Renal cortex interstitium (tissue), 11 donors: ENCODE measurements around the gene MYH11. TPM values are rescaled to one million over a fixed set of nuclear protein-coding genes. Genes with fewer than 3 reads are reported as not detected.
"Not testable (repeated sequence)": the region's sequence is repeated elsewhere in the genome, so short reads cannot be mapped to it uniquely, and the experiment has no call there.

ENCODE experiments used
- DNase-seq, 11 donors: peaks; one replicate each; pipeline ENCODE4 v3.0.0-alpha.2; 2013; ENCODE audit warnings: low read depth in 9 of 11, low spot score in 4 of 11; ENCODE audit errors: extremely low read depth in 1 of 11
- polyA plus RNA-seq, 3 donors: library from polyadenylated mRNA; unstranded; fragments of 120-200 nt; gene quantifications; one replicate each; pipeline ENCODE4 v1.2.1, GENCODE V29; 2013; ENCODE audit not compliant: insufficient read length in 3 of 3

Gene MYH11
- polyA plus RNA-seq, 3 donors, result 9.9 to 12.2 (median 10.7) TPM

DNA sequence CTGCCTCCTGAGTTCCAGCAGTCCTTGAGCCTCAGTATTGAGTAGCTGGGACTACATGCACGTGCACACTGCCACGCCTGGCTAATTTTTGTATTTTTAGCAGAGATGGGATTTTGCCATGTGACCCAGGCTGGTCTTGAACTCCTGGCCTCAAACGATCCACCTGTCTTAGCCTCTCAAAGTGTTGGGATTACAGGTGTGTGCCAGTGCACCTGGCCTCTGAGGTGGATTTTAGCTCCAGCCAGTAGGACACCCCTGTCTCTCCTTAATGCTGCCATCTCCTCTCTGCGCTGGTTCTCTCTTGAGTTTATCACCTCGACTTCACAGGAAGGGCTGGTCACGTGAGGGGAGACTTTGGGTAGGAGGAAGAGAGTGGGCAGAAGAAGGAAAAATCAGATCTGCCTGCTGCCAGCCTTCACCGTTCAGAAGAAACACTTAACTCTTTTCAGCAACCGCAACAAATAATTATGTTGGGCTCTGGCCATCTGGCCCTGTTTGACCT, 151.7 kb downstream of the MYH11 start:
- no peak for DNase-seq

DNA sequence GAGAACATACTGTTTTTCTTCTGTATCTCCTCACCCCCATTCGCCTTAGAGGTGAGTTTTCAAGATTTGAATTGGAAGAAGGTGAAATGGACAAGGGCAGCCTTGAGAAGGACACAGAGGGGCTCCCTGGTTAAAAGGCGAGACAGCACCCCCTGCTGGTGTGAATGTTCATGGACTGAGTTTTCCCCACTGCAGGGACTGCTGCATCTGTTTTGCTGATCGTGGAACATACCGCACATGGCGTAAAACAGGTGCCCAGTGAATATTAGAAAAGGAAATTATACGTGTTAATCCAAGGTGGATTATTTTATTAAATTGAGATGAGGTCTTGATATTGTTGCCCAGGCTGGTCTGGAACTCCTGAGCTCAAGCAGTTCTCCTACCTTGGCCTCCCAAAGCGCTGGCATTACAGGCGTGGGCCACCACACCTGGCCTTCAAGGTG, 152.3 kb downstream of the MYH11 start:
- DNase-seq, result peak; percentile 36 to 59 (median 51)

DNA sequence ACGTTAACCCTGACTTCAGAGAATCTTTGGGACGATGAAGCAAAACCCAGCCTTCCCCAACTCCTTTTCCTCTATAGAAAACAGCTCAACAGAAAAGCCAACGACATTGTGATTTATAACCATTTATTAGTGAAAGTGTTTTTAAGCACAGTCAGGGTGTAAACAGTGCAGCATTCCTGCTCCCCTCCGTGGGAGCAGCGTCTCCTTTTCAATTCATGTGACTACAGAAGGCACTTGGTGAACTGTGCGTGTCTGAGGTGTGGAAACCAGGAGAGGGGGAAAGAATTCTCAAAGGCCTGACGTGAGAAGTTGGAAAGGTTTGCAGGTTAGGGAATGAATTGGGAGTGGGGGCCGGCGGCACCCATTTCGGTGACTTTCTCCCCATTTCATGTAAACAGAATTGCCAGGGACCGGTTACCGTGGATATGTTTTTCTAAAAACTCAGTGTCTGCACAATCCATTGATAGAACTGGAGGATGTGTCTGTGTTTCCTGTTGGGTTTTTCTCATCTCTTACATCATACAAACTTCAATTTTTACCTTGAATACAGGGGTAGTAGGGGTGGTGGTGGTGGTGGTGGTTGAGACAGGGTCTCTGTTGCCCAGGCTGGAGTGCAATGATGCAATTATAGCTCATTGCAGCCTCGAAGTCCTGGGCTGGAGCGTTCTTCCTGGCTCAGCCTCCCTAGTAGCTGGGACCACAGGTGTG, 153.6 kb downstream of the MYH11 start:
- DNase-seq, result no peak

DNA sequence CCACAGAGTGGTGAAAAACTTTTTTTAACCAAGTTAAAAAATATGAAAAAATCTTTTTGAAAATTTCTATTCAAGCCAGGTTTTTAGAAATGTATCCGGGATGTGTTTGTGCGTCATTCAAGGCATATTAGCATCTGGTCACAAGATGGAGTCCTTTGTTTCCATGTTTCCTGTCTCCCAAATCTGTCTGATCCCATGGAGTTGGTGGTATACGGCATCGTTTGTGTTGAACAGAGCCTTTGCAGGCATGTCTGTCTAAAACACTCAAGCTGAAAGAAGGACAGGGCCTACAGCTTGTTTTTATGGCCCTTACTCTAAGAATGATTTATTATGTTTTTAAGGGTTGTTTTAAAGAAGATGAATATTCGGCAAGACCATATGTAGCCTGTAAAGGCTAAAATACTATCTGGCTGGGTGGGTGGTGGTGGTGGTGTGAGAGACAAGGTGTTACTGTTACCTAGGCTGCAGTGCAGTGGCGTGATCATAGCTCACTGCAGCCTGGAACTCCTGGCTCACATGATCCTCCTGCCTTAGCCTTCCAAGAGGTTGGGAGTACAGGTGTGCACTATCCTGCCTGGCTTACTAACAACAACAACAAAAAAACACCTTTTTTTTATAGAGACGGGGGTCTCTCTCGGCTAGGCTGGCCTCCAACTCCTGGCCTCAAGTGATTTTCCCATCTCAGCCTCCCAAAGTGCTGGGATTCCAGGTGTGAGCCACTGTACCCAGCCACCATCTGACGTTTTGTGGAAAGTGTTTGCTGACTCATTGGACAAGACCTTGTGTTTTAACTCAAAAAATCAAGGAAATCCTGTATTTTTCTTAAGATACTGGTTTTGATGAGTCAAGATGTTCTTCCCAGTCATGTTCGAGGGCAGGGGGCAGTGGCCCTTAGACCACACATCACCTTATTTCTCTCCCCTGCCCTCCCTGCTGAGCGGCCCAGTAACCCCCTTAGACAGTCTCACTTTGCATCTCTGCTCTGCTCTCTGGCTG, 154.6 kb downstream of the MYH11 start:
- DNase-seq, result no peak

DNA sequence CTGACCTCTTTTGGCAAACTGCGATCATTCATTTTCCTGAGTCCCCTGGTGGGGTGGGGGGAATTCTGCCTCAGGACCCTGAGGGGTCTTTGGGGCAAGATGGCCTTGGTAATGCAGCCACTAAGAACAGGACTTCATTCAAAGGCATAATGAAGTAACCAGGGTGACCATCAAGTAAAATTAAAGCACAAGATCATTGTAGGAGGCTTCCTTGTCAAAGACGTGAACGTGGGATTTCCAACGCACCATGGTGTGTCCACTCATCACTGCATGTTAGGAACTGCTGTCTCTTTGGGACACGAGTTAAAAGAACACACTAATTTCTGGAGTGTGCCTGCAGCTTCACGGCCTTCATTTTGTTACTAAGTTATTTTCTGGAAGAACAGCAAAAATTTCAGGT, 155.5 kb downstream of the MYH11 start:
- DNase-seq, result no peak

DNA sequence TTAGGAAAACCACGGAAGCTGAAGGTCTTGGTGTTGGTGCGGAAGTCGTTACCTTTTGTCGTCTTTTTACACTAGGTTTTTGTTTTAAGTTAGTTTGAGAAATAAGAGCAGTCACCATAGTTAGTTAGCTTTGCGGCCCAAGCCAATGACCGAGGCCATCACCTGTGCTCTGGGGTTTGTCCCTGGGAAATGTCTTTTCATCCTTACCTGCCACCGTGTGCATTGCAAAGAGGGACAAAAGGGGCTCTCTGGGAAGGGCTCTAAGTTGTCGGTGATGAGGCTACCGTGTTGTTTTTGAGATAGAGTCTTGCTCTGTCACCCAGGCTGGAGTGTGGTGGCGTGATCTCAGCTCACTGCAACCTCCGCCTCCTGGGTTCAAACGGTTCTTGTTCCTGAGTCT, 157.0 kb downstream of the MYH11 start:
- no peak for DNase-seq

DNA sequence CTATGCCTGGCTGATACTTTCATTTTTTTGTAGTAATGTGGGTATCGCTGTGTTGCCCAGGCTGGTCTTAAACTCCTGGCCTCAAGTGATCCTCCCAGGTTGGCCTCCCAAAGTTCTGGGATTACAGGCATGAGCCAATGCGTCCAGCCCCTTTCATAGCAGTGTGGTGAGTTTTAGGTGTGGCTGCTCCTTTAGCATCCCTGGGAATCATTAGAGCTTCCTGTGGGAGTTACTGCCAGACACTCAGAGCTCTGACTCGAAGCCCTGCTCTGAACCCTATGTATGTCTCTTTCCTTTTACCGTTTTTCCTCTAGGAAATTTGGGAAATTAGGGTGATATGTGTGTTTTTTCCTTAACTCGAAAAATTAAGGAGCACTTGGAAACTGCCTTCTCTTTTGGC, 162.3 kb downstream of the MYH11 start:
- no peak for DNase-seq

DNA sequence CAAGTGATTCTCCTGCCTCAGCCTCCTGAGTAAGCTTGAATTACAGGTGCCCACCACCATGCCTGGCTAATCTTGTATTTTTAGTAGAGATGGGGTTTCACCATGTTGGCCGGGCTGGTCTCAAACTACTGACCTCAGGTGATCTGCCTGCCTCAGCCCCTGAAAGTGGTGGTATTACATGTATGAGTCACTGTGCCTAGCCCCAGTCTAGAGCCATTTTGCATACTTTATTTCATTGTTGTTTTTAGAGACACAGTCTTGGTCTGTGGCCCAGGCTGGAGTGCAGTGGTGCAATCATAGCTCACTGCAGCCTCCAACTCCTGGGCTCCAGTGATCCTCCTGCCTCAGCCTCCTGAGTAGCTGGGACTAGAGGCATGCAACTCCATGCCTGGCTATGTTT, 164.3 kb downstream of the MYH11 start:
- DNase-seq, result not testable (repeated sequence)

DNA sequence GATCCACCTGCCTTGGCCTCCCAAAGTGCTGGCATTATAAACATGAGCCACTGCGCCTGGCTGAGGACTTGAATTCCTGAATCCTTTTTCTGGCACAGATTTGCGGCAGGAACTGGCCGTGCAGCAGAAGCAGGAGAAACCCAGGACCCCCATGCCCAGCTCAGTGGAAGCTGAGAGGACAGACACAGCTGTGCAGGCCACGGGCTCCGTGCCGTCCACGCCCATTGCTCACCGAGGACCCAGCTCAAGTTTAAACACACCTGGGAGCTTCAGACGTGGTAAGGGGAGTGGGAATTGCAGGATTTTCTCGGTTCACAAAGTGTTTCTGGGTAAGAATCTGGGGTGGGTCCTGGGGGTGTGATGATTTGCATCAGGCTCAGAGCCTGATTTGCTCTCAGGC, 165.8 kb downstream of the MYH11 start:
- no peak for DNase-seq

DNA sequence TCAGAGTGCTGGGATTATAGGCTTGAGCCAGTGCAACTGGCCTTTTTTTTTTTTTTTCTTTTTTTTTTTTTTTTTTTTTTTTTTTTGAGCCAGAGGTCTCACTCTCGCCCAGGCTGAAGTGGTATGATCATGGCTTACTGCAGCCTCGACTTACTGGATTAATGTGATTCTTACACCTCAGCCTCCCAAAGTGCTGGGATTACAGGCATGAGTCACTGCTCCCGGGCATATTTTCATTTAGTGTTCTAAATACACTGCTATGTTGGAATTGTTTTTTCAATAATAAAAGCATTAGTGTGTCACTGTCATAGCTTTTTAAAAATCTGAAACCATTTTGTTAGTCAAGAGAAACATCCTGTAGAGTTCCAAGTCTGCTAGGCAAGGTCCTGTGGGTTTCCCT, 166.5 kb downstream of the MYH11 start:
- no peak for DNase-seq

DNA sequence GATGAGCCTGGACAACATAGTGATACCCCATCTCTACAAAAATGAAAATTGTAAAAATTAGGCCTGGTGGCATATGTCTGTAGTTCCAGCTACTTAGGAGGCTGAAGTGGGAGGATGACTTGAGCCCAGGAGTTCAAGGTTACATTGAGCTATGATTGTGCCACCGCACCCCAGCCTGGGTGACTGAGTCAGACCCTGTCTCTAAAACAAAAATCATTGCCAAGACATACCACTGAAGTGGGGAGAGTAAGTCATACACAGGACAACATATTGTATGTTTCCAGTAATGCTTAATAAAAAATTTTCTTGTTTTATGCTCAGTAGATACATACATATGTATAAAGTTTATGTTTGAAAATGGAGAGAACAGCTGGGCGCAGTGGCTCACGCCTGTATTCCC, 167.5 kb downstream of the MYH11 start:
- DNase-seq, result no peak

DNA sequence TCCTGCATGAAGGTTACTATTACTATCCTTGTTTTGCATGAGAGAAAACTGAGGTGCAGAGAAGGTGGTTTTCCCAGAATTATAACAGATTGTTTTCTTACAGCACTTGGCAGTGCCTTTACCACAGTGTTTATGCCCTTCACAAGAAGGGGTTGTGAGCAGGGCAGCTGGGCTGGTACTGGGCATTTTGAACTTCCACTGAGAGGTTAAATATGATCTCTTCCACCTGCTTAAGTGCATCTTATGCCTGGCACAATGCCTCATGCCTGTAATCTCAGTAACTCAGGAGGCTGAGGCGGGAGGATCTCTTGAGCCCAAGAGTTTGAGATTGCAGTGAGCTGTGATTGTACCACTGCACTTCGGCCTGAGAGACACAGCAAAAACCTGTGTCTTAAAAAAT, 170.5 kb downstream of the MYH11 start:
- no peak for DNase-seq

DNA sequence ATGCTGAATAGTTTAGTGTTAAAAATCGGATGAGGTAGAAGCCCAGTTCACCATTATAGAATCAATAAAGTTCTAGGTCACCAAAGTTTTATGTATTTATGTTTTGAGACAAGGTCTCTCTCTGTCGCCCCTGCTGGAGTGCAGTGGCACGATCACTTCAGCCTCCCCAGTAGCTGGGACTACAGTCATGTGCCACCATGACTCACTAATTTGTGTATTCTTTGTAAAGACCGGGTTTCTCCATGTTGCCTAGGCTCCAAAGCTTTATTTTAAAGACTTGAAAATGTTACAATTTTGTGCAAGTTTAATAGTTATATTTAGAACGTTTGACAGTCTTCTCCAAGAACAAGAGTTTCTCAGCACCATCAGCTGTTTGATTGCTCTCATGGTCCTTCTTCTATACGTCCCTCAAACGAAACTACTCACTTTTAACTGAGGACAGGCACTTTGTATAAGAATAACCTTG, 174.7 kb downstream of the MYH11 start:
- no peak for DNase-seq

DNA sequence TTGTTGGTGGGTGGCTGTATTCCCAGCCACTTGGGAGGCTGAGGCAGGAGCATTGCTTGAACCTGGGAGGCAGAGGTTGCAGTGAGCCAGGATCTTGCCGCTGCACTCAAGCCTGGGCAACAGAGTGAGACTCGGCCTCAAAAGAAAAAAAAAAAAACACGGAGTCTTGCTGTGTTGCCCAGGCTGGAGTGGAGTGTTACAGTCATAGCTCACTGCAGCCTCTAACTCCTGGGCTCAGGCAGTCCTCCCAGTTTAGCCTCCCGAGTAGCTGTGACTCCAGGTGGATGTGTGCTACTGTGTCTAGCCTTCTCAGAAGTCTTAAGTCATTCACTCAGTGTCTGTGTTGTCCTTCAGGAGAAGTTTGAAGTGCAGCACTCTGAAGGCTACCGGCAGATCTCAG, 179.4 kb downstream of the MYH11 start:
- DNase-seq, result no peak

DNA sequence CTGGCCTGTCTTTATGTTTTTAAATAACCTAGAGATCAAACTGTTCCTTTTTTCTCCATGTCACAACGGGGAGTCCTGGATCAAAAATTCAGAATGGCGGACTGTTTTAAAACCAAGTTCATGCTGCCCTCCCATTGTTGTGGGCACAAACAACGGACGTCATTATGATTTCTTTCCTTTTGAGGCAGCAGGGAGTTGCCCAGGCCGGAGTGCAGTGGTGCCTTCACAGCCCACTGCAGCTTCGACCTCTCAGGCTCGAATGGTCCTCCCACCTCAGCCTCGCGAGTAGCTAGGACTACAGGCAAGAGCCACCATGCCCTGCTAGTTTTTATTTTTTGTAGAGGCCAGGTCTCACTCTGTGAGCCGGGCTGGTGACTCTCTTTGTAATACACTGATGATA, 180.3 kb downstream of the MYH11 start:
- peak in 1 of 11 donors; percentile 11 for DNase-seq

DNA sequence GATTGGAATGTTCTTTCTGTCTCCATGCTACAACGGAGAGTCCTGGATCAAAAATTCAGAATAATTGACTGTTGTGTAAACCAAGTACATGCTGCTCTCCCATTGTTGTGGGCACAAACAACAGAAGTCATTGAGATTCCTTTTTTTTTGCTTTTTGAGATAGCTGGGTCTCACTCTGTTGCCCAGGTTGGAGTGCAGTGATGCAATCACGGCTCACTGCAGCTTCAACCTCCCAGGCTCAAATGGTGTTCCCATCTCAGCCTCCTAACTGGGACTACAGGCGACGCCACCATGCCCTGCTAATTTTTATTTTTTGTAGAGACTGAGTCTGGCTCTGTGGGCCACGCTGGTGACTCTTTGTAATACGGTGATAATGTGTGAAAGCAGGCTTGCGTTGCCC, 182.3 kb downstream of the MYH11 start:
- DNase-seq, result no peak

DNA sequence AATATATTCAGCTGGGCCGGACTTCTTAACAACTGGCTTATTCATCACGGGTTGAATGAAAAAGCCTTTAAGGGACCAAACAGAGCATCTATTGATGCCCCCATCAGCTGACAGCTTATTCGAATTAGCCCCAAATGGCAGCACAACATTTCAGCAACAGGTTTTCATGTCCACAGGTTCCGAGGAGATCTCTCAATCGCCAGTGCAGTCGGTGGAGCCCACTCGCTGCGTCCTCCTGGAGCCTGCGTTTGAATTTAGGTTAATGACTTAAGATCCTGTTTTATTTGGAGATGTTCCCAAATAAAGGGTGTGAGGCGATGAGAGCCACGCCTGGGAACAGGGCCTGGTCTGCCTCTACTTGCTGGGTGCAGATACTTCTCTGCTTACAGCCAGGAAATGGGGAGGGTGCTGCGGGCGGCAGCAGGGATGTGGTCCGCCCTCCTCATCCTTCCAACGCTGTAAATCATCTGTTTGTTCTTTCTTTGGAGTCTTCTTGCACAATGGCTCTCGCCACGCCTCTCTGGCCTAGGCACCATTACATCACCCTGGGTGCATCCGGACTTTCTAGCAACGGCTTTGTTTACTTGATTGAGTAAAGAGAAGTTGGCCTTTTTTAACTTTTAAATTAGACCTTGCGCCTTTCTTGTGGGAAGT, 184.2 kb downstream of the MYH11 start:
- peak; percentile 32 to 70 (median 48) for DNase-seq

DNA sequence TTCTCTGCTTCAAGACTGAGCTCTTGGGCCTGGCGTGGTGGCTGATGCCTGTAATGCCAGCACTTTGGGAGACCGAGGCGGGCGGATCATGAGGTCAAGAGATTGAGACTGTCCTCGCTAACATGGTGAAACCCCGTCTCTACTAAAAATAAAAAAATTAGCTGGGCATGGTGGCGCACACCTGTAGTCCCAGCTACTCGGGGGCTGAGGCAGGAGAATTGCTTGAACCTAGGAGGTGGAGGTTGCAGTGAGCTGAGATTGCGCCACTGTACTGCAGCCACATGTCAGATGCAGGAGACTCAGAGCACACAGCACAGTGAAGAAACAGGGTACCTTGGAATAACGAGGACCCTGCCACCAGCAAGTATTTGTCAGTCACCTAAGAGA, 184.7 kb downstream of the MYH11 start:
- DNase-seq, result not testable (repeated sequence)

DNA sequence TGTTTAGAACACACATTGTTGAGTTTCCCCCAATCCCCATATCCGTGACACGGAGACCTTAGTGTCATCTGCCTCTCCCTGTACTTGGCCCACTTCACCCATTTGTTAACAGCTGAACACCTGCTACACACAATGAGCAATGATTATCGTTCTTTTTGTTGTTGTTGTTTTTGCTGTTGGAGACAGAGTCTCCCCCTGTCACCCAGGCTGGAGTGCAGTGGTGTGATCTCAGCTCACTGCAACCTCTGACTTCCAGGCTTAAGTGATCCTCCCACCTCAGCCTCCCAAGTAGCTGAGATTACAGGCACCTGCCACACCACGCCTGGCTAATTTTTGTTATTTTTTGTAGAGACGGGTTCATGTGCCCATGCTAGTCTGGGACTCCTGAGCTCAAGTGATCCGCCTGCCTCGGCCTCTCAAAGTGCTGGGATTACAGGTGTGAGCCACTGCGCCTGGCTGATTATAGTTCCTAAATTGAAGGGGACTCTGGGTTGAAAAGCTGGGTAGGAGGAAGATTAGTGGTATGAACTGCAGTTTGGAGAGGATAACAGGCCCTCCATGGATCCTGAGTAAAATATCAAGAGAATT, 185.2 kb downstream of the MYH11 start:
- DNase-seq, result no peak
